Activated T-cell treated with anti-CD3 and anti-CD28 coated beads, Interleukin-2, amount 50 U/mL, for 48 hours (primary cell): ENCODE data around the gene LRBA.
"Not testable (repeated sequence)": the region's sequence is repeated elsewhere in the genome, so short reads cannot be mapped to it uniquely, and the experiment has no call there.

Experiments
- DNase-seq, 2 experiments: peaks; one replicate each; pipeline ENCODE4 v3.0.0-alpha.2; 2020

LRBA gene

DNA sequence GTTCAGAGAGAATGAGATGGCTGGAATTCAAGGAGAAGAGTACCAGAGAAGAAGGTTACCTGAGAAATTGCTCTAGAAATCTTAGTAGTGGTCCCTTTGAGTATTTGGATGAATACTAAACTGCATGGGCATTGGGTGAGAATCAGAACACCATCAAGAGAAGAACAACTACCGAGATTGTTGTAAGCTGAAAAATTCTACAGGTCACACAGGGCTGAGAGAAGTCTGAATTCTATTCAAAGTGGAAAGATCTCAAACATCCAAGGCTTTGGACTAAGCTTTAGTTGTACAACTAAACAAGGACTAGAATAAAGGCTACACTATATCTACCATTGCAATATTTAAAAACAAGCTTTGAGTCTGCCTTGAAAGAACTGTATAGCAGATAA is 40.8 kb downstream of the LRBA start:
- no peak for DNase-seq

DNA sequence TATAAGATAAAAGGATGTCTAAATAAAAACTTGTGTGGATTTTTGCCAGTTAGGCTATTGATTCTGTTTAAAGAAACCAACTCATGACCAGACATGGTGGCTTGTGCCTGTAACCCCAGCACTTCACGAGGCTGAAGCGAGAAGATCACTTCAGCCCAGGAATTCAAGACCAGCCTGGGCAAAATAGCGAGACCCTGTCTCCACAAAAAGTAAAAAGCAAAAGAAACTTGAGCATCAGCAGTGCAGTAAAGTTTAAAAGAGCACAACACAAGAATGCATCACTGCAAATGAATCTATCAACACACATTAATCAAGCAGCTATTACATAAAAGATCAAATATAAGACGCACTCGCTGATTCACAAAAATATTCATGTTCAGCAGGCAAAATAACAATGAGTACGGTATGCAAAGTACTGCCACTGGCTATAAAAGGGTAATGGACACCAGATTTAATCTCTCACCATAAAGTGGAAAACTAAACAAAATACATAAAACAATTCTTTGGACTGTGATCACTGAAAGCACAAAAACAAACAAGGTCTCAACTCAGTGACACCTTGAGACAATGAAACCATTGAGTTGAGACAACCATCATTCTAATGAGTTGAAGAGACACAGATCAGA is 41.3 kb downstream of the LRBA start:
- no peak for DNase-seq

DNA sequence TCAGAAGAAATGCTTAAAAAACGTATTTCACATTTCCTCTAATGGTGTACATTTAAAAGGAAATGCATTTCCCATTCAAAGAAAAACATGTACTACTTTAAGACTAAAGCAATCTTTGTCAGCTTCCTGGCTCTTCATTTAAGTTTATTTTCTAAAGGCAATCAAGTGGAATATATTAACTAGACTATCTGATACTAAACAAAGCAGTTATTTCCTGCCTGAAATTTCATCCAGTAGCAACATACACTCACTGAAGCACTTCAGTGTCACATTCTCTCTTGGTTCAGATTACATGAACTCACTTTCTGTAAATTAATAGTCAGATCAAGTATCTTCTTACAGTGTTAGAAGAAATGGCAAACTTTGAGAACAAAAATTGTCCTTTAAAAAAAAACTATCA is 42.5 kb downstream of the LRBA start:
- no peak for DNase-seq

DNA sequence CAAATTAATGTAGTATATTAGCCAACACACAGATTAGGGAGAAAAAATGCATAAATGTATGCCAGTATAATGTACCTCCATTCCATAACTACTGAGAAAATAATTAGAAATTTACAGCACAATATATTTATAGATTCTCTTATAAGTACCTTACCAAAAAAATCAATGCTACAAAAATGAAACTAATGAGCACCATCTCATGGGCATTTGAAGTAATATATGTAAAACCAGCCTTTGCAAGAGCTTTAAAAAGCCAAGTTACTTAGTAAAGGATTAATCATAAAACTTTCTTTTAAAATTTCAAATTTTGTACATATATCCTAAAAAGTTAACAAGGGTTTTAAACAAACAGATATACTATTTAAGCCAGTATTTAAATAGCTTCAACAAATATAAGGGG is 43.2 kb downstream of the LRBA start:
- no peak for DNase-seq

DNA sequence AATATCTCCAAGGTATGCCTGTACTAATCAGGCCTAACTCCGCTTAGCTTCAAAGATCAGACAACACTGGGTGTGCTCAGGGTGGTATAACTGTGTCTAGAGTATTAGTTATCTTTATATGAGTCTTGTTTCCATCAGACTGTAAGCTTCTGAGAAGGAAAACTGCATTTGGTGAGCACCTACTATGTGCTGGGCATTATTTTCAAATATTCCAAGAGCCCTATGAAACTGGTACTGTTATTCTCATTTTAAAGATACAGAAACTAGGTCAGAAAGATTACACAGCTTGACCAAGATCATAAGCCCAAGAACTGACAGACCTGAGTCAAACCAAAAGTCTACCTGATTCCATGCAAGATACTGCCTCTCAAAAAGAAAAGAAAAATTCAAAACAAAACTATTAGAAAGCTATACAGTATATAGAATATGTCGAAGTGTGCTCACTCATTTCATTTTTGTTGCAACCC is 44.4 kb downstream of the LRBA start:
- no peak for DNase-seq

DNA sequence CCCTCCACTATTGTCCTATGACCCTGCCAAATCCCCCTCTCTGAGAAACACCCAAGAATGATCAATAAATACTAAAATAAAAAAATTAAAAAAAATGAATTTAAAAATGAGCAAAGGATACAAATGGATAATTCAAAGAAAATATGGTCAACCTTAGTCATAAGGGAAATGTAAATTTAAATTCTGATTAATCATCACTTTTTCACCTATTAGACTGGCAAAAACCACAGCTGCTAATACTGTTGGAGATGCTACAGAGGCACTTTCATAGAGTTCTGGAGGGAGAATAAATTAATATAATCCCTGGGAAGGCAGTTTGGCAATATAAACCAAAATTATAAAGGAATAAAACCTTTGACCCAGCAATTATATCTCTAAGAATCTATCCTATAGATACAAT is 50.3 kb downstream of the LRBA start:
- no peak for DNase-seq

DNA sequence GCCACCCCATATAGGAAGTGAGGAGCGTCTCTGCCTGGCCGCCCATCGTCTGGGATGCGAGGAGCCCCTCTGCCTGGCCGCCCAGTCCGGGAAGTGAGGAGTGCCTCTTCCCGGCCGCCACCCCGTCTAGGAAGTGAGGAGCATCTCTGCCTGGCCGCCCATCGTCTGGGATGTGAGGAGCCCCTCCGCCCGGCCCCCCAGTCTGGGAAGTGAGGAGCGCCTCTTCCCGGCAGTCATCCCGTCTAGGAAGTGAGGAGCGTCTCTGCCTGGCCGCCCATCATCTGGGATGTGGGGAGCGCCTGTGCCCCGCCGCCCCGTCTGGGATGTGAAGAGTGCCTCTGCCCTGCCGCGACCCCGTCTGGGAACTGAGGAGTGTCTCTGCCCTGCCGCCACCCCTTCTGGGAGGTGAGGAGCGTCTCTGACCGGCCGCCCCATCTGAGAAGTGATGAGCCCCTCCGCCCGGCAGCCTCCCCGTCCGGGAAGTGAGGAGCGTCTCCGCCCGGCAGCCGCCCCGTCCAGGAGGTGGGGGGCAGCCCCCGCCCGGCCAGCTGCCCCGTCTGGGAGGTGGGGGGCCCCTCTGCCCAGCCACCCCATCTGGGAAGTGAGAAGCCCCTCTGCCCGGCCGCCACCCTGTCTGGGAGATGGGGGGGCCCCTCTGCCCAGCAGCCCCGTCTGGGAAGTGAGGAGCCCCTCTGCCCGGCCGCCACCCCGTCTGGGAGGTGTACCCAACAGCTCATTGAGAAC is 51.3 kb downstream of the LRBA start:
- DNase-seq, result not testable (repeated sequence)

DNA sequence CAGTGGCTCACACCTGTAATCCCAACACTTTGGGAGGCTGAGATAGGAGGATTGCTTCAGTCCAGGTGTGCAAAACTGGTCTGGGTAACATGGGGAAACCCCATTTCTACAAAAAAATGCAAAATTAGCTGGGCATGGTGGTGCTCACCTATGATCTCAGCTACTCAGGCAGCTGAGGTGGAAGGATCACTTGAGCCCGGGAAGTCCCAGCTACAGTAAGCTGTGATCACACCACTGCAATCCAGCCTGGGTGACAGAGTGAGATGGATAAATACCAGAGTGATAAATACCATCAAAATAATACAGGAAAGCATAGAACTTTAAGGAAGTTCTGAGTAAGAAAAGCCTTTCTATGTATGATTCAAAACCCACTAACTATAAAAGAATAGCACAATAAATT is 52.8 kb downstream of the LRBA start:
- no peak for DNase-seq

DNA sequence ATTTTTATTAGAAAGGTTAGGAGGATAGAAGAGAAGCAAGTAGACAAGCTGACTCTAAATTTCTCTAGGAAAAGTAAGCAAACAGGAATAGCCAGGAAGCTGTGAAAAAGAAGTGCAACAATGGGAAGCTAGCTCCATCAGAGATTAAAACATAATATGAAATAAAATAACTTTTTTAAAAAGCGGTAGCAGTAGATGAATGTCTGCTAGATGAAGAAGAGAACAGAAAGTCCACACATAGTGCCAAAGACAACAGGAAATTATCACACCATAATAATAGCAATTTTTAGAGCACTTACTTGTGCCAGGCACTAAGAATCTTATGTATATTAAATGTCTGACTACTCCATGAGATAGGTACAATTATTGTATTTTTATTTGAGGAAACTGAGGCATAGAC is 53.5 kb downstream of the LRBA start:
- DNase-seq, result no peak

DNA sequence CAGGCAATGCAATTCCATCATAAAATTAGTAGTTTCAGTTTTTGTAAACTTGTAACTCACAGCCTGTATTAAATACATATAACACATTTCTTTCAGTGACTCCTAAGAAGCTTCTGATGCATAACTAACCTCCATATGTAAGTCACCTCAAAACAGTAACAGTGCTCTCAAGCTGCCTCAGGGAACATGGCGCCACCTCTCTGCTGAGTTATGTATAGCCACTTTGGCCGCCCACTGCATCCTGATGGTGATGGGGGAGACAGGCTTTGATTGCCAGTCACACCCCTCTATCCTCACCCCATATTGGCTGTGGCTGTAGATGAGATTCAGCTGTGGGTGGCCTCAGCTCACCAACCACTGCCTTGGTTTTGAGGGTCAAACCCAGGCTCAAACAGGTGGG is 54.3 kb downstream of the LRBA start:
- peak; percentile 73 to 74 for DNase-seq

DNA sequence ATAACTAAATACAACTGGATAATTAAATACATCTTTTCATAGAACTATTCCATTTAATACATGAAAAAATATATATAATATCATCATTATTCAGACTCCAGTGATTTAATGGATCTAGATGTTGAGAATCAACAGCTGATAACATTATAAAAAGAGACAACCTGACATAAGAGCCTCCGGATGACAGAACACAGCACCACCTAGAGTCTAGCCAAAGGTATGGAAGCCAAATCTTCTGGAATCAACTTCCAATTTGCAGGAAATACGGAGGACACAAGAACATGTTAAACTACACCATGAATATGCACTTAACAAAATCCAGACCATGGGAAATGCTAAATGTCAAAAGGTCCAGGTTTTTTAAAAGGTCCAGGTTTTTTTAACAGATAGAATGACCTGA is 55.0 kb downstream of the LRBA start:
- no peak for DNase-seq

DNA sequence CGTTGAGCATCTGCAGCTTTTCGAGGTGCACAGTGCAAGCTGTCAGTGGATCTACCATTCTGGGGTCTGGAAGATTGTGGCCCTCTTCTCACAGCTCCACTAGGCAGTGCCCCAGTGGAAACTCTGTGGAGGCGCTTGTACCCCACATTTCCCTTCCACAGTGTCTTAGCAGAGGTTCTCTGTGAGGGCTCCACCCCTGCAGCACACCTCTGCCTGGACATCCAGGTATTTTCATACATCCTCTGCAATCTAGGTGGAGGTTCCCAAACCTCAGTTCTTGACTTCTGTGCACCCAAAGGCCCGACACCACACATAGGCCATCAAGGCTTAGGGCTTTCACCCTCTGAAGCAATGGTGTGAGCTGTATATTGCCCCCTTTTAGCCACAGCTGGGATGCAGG is 57.1 kb downstream of the LRBA start:
- not testable (repeated sequence) for DNase-seq

DNA sequence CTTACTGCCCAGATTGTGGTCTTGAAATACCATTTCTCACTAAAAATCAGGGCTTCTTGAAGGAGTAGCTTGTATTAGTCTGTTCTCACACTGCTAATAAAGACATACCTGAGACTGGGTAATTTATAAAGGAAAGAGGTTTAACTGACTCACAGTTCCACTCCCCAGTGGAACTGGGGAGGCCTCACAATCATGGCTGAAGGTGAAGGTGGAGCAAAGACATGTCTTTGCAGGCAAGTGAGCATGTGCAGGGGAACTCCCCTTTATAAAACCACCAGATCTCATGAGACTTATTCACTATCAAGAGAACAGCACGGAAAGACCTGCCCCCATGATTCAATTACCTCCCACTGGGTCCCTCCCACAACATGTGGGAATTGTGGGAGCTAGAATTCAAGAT is 58.0 kb downstream of the LRBA start:
- DNase-seq, result not testable (repeated sequence)

DNA sequence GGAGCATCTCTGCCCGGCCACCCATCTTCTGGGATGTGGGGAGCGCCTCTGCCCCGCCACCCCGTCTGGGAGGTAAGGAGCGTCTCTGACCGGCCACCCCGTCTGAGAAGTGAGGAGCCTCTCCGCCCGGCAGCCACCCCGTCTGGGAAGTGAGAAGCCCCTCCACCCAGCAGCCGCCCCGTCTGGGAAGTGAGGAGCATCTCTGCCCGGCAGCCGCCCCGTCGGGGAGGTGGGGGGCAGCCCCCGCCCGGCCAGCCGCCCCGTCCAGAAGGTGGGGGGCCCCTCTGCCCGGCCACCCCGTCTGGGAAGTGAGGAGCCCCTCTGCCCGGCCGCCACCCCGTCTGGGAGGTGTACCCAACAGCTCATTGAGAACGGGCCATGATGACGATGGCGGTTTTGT is 61.2 kb downstream of the LRBA start:
- DNase-seq, result not testable (repeated sequence)

DNA sequence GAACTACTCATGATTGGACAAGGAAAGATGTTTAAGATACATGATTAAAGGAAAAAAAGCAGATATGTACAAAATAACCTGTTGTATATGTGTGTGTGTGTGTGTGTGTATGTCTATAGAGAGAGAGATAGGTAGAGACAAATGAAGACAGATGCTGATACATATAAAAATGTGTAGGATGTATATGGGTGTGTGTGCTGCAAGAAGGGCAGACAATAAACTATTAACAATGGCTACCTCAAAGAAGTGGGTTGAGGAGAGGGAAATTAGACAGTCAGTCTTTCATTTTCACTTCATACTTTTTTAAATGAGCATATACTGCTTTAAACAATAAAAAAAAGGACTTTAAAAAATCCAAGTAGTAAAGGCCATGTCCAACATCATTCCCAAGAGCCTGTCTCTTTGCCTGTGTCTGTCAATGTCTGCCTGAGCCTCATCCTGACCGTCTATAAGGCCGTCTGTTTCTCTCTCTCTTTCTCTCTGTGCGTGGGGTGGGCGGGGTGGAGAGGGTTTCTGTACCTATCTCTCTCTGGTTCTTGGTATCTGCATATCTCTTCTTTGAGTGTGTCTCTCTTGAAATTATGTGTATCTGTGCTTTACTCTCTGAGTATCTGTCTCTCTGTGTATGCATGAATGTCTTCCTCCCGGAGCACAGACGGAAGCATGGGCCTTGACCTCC is 62.8 kb downstream of the LRBA start:
- DNase-seq, result no peak

DNA sequence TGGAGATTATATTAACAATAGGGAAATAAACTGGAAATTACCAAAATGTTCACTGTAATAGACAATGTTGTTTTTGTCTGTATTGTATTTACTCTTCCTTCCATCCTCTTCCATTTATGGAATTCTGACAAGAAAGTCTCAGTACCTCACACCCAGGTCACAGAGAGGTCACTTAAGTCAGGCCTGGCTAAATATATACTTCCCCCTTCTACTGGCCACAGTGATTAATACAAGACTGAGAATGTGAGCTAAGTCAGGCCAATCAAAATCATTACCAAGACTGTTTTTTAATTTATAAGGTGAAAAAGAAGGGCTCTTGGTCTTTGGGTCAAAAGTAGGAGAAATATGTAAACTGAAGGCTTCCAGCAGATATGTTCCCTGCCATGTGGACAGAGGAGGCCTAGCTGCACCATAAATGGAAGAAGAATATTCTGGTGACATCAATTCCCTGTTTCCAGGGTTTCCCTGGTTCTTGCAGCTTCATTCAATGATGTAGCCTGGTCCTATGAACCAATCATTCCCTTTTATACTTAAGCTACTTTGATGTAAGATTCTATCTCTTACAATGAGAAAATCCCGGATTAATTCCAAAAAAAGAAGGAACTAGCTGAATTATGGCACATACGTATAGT is 64.3 kb downstream of the LRBA start:
- no peak for DNase-seq

DNA sequence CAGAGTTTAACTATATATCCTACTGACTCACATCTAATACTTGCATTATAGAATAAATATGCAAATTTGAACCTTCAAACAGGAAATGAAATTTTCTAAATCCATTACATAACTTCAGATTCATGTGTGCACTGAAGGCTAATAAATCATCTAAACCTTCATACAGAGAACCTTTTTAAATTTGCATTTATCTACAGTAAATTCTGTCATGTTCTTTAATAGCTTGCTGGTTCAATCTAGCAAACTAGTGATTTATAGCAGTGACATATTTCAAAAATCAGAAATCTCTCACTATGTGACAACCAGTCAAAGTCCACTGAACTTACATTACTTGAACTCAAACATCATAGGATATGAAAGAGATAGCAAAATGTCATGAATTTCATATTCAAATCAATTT is 65.1 kb downstream of the LRBA start:
- DNase-seq, result no peak

DNA sequence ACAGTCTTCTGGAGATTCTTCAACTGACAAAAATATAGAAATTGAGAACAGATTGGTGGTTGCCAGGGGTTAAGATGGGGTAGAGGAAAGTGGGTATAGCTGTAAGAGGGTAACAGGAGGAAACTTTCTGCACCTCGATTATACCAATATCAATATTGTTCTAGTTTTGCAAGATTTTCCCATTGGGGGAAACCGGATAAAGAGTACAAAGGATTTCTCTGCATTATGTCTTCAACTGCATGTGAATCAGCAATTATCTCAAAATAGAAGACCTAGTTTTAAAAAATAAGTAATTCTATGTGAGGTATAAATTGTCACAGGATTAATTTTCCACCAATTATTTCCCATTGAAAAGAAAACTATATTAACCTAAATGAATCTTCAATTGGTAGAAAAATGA is 65.7 kb downstream of the LRBA start:
- DNase-seq, result no peak

DNA sequence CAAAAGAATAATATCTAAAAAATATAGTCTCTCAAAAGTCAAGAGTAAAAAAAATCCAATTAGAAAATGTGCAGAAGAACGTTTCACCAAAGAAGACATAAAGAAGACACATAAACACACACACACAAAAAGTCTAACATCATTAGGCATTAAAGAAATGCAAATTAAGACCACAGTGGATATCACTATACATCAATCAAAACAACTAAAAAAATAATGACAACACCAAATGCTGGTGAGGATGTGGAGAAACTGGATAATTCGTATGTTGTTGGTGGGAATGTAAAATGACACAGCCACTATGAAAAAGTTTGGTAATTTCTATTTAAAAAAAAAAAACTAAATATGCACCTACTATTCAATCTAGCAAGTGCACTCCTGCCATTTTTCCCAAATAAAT is 66.4 kb downstream of the LRBA start:
- no peak for DNase-seq

DNA sequence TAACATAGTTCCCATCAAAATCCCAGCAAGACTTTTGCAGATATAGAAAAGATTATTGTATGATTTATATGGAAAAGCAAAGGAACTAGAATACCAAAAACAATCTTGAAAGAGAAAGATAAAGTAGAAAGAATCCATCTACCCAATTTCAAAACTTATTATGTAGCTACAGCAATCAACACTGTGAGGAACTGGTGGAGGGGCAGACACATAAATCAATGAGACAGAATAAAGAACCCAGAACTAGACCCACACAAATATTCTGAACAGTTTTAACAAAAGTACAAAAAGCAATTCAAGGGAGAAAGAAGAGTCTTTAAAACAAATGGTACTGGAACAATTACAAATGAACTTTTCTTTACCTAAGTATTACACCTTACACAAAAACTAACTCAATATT is 67.0 kb downstream of the LRBA start:
- DNase-seq, result no peak

DNA sequence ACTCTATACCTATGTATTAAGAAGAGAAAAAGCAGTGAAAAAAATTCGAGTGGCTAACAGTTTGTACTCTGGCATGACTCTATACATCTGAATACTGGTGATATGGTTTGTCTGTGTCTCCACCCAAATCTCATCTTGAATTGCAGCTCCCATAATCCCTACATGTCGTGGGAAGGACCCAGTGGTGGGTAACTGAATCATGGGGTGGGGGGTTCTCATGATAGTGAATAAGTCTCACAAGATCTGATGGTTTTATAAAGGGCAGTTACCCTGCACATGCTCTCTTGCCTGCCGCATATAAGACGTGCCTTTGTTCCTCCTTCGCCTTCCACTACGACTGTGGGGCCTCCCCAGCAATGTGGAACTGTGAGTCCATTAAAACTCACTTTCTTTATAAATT is 70.4 kb downstream of the LRBA start:
- DNase-seq, result no peak

DNA sequence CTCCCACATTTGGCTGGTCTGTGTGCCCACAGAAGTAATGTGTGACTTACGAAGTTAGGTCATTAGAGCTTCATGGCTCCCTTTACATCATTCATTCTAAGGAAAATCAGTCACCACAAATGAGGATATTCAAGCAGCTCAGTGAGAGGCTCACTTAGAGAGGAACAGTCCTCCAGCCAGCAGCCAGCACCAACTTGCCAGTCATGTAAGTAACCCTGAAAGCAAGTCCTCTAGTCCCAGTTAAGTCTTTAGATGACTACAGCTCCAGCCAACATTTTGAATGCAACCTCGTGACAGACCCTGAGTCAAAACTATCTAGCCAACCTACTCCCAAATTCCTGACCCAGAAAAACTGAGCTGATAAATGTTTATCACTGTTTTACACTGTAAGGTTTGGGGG is 71.3 kb downstream of the LRBA start:
- DNase-seq, result peak in 1 of 2 experiments; percentile 43

DNA sequence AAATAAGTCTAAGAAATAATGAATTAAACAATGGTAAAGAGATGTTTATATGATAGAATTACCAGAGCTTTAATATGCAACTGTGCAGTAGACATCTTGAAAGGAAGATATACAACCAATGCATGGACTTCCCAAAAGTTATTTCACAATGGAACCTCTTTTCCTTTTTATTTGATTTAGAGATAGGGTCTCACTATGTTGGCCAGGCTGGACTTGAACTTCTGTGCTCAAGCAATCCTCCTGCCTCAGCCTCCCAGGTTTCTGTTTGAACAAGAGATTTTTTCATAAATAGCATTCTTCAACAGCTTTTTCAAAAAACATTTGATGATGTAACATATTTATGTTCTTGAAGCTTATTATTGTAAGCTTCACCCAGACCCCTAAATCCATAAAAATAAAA is 72.0 kb downstream of the LRBA start:
- DNase-seq, result no peak

DNA sequence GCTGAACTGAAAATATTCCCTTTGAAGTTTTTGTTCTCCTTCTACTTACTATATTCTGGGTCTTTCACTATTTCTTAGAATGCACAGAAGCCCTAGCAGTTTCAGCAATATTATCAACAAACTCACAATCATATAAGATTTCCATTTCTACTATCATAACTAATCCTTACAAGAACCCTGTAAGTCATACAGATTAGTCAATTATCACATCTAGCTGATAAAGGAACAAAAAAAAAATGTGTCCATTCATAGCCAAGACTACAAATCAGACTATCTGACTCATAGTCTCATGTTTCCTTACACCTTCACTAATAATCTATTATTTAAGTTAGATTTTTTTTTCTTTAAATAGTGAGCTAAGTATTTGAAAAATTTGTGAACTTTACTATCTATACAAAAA is 72.5 kb downstream of the LRBA start:
- no peak for DNase-seq
